Keratinocyte (primary cell): ENCODE results near the gene SLC12A6. TPM values are rescaled to one million over a fixed set of nuclear protein-coding genes. Genes with fewer than 3 reads are reported as not detected.

Experiments used
- DNase-seq: peaks from one replicate; pipeline ENCODE4 v3.0.0-alpha.2; 2011; ENCODE audit warnings: low read depth, missing footprints, low spot score
- FAIRE-seq: peaks from 2 replicates; lab custom pipeline; 2011; peaks lifted over from hg19 to GRCh38; lab: Jason Lieb, UNC
- H2AFZ ChIP-seq: 2 replicates; pipeline ENCODE4 v1.6.0; 2012; ENCODE audit warnings: low read length, control low read depth, inconsistent platforms; ENCODE audit not compliant: control insufficient read depth
- H3K27ac ChIP-seq: 2 replicates; pipeline ENCODE4 v1.5.1; 2011; ENCODE audit warnings: low read length; ENCODE audit not compliant: control insufficient read depth, insufficient read depth
- H3K27me3 ChIP-seq: 3 replicates; pipeline ENCODE4 v1.6.0; 2011; ENCODE audit warnings: low read length; ENCODE audit not compliant: control insufficient read depth, insufficient read depth; ENCODE audit errors: extremely low read depth
- H3K36me3 ChIP-seq, 2 experiments: 2 replicates in 1 of 2; 3 replicates in 1 of 2; pipeline ENCODE4 v1.5.1; 2011; ENCODE audit warnings: low read length in 2 of 2, mild to moderate bottlenecking in 1 of 2; ENCODE audit not compliant: control insufficient read depth in 2 of 2, insufficient read depth in 2 of 2; ENCODE audit errors: extremely low read depth in 1 of 2
- H3K4me1 ChIP-seq: 3 replicates; pipeline ENCODE4 v1.5.1; 2011; ENCODE audit warnings: low read length; ENCODE audit not compliant: control insufficient read depth, insufficient read depth; ENCODE audit errors: extremely low read depth
- H3K4me2 ChIP-seq: 3 replicates; pipeline ENCODE4 v1.6.0; 2011; ENCODE audit warnings: low read depth, low read length; ENCODE audit not compliant: control insufficient read depth, insufficient read depth; ENCODE audit errors: extremely low read depth
- H3K4me3 ChIP-seq, 3 experiments: fragments of 200-600 bp in 1 of 3; sonication (generic) in 1 of 3; 2 replicates in 2 of 3; 3 replicates in 1 of 3; pipeline ENCODE4 v1.5.1; 2011 to 2016; ENCODE audit warnings: low read length in 3 of 3, mild to moderate bottlenecking in 3 of 3, control low read depth in 2 of 3, inconsistent platforms in 1 of 3, low read depth in 1 of 3, mixed read lengths in 1 of 3, mixed run types in 1 of 3, moderate library complexity in 1 of 3; ENCODE audit not compliant: control insufficient read depth in 2 of 3, insufficient read depth in 2 of 3; ENCODE audit errors: extremely low read depth in 1 of 3
- H3K79me2 ChIP-seq: 2 replicates; pipeline ENCODE4 v1.6.0; 2012; ENCODE audit warnings: low read length; ENCODE audit not compliant: control insufficient read depth, insufficient read depth
- H3K9ac ChIP-seq: 3 replicates; pipeline ENCODE4 v1.6.0; 2011; ENCODE audit warnings: low read length; ENCODE audit not compliant: control insufficient read depth, insufficient read depth; ENCODE audit errors: extremely low read depth
- H3K9me1 ChIP-seq: 3 replicates; pipeline ENCODE4 v1.6.0; 2011; ENCODE audit warnings: low read length; ENCODE audit not compliant: control insufficient read depth, insufficient read depth; ENCODE audit errors: extremely low read depth
- H3K9me3 ChIP-seq: 2 replicates; pipeline ENCODE4 v1.5.1; 2012; ENCODE audit warnings: low read depth, low read length; ENCODE audit not compliant: control insufficient read depth
- H4K20me1 ChIP-seq: 3 replicates; pipeline ENCODE4 v1.6.0; 2011; ENCODE audit warnings: low read length; ENCODE audit not compliant: control insufficient read depth, insufficient read depth; ENCODE audit errors: extremely low read depth
- CTCF ChIP-seq, 3 experiments: IDR thresholded peaks in 1 of 3; conservative IDR thresholded peaks in 1 of 3; optimal IDR thresholded peaks in 1 of 3; 2 replicates in 2 of 3; 3 replicates in 1 of 3; pipeline versions ENCODE3 to v1.5.1; 2011; ENCODE audit warnings: low read length in 3 of 3, mild to moderate bottlenecking in 3 of 3, moderate library complexity in 2 of 3, control low read depth in 1 of 3, inconsistent platforms in 1 of 3; ENCODE audit not compliant: insufficient read depth in 2 of 3; ENCODE audit errors: extremely low read depth in 1 of 3
- EZH2 ChIP-seq: IDR thresholded peaks from one replicate; pipeline ENCODE4 v1.6.1; 2012; ENCODE audit warnings: inconsistent platforms, mild to moderate bottlenecking, low read length, moderate library complexity
- dilution Hi-C: fragments of 300-500 bp; cut with MboI; formaldehyde crosslinking; loops from one replicate; pipeline ENCODE4 v1.7.0; 2020; ENCODE audit warnings: low sequenced_read_pairs; ENCODE audit not compliant: extremely low pct_ligation_motif_present
- polyA plus RNA-seq, 5 experiments: library from polyadenylated mRNA; depleted of rRNA in 3 of 5; stranded (reverse) in 3 of 5; stranded (forward) in 1 of 5; unstranded in 1 of 5; fragments of >200 nt; gene quantifications; 1 replicate in 1 of 5; 2 replicates in 3 of 5; 3 replicates in 1 of 5; pipeline versions ENCODE4 v1.2.1 to v1.2.3, GENCODE V29; 2011 to 2012; ENCODE audit warnings: missing spikeins in 2 of 5, low read depth in 1 of 5, low replicate concordance in 1 of 5

The SLC12A6 gene
- polyA plus RNA-seq, 1 donor (not counting 4 experiments of a cell fraction or from before 2014, with no cell fraction given), result 24.3 TPM

GRCh38 chr15:34280193-34280592 lies 57.4 kb downstream of the SLC12A6 start:
- no peaks in the 10 kb centered on the region for H4K20me1 ChIP-seq
- H3K27me3 ChIP-seq, result no peaks in the 10 kb centered on the region
- H3K9me1 ChIP-seq, result no peaks in the 10 kb centered on the region
- no peak overlapping the region for H3K4me3 ChIP-seq
- no peaks in the 10 kb centered on the region for H3K9me3 ChIP-seq
- DNase-seq (no peak), FAIRE-seq (no peak)
- H3K27ac ChIP-seq, result no peak overlapping the region
- TF ChIP-seq EZH2 (no peak), CTCF (optimal IDR thresholded peaks at IDR 0.05 in 1 of 3, IDR thresholded peaks at IDR 0.05 in 1 of 3, conservative IDR thresholded peaks at IDR 0.05 in 1 of 3; ENCODE audit: extremely low read depth in 1 of 3, insufficient read depth in 2 of 3, low read length in 3 of 3) (no peak)
- dilution Hi-C loops, result no loop called here
- H3K4me1 ChIP-seq, result peaks cover 6% of the 10 kb centered on the region
- H3K36me3 ChIP-seq, result no peaks in the 10 kb centered on the region
- H3K4me2 ChIP-seq, result no peak overlapping the region
- H3K79me2 ChIP-seq, result no peaks in the 10 kb centered on the region
- H2AFZ ChIP-seq, result no peak overlapping the region
- no peak overlapping the region for H3K9ac ChIP-seq

GRCh38 chr15:34279368-34279767 lies 58.2 kb downstream of the SLC12A6 start:
- Histone ChIP-seq H3K9me3 (no peaks in the 10 kb centered on the region), H3K27me3 (no peaks in the 10 kb centered on the region), H3K4me1 (peaks cover 6% of the 10 kb centered on the region), H4K20me1 (no peaks in the 10 kb centered on the region), H3K4me2 (no peak overlapping the region), H3K4me3 (no peak overlapping the region), H3K27ac (no peak overlapping the region), H2AFZ (no peak overlapping the region), H3K36me3 (no peaks in the 10 kb centered on the region), H3K9ac (no peak overlapping the region), H3K79me2 (no peaks in the 10 kb centered on the region), H3K9me1 (no peaks in the 10 kb centered on the region)
- FAIRE-seq (no peak), DNase-seq (no peak)
- TF ChIP-seq CTCF (optimal IDR thresholded peaks at IDR 0.05 in 1 of 3, IDR thresholded peaks at IDR 0.05 in 1 of 3, conservative IDR thresholded peaks at IDR 0.05 in 1 of 3; ENCODE audit: extremely low read depth in 1 of 3, insufficient read depth in 2 of 3, low read length in 3 of 3) (no peak), EZH2 (no peak)
- dilution Hi-C loops, result no loop called here
